Measurements from ENCODE around the gene PGBD5. TPM values are rescaled to one million over a fixed set of nuclear protein-coding genes. Genes with fewer than 3 reads are reported as not detected.
"Not testable (repeated sequence)": the region's sequence is repeated elsewhere in the genome, so short reads cannot be mapped to it uniquely, and the experiment has no call there.

Gene PGBD5, protein sequence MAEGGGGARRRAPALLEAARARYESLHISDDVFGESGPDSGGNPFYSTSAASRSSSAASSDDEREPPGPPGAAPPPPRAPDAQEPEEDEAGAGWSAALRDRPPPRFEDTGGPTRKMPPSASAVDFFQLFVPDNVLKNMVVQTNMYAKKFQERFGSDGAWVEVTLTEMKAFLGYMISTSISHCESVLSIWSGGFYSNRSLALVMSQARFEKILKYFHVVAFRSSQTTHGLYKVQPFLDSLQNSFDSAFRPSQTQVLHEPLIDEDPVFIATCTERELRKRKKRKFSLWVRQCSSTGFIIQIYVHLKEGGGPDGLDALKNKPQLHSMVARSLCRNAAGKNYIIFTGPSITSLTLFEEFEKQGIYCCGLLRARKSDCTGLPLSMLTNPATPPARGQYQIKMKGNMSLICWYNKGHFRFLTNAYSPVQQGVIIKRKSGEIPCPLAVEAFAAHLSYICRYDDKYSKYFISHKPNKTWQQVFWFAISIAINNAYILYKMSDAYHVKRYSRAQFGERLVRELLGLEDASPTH
- not detected in 2 replicates for total RNA-seq

DNA sequence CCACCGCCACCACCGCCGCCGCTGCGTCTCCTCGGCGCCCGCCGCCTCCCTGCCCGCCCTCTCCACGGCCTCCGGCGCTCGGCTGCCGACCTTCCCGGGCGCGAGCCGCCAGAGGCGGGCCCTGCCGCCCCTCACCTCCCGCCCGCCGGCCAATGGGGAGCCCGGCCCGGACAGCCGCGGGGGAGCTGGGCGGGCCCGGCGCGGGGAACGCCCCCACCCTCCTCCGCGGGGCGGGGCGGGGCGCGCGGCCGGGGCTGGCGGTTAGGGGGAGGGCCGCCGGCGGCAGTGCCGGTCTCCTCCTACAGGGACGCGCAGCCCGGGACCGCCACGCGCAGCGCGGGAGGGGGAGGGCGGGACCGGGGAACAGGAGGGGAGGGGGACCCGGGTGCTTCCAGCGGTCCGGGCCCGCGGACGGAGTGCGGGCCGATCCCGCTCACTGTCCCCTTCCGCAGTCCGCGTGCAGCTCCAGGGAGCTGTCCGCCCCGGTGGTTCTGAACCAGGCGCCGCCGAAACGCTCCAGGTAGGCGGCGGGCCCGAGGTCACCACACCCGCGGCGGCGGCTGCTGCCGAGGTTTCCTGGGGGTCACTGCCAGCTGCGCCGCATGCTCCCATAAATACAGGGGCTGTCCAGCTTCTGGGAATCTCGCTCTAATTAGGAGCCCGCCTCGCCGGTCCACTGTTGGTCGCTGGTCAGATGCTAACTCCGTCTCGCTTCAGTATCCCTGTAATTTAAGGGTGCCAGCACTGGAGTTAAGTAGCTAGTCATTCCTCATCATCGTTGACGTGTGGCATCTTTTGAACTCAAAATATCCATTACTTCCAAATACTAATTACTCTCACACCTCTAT lies at the start of gene PGBD5:
TSS of gene PGBD5 (minus strand) at position 87 of the 848 bp plus-strand sequence. CDS start 404 bp downstream, outside the sequence.
- TF ChIP-seq, protein P1, sequence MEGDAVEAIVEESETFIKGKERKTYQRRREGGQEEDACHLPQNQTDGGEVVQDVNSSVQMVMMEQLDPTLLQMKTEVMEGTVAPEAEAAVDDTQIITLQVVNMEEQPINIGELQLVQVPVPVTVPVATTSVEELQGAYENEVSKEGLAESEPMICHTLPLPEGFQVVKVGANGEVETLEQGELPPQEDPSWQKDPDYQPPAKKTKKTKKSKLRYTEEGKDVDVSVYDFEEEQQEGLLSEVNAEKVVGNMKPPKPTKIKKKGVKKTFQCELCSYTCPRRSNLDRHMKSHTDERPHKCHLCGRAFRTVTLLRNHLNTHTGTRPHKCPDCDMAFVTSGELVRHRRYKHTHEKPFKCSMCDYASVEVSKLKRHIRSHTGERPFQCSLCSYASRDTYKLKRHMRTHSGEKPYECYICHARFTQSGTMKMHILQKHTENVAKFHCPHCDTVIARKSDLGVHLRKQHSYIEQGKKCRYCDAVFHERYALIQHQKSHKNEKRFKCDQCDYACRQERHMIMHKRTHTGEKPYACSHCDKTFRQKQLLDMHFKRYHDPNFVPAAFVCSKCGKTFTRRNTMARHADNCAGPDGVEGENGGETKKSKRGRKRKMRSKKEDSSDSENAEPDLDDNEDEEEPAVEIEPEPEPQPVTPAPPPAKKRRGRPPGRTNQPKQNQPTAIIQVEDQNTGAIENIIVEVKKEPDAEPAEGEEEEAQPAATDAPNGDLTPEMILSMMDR (IDR thresholded peaks at IDR 0.05; ENCODE audit: insufficient read depth, low read depth, low read length), result no peak
- DNase-seq (ENCODE audit: low read depth), result peak; percentile 55

GRCh38 chr1:230474924-230475323 lies 48.8 kb upstream of the PGBD5 start:
- not testable (repeated sequence) for DNase-seq (ENCODE audit: low read depth); H3K4me3 ChIP-seq (ENCODE audit: low read depth, low read length)

More for the DNA sequence above, at the start of gene PGBD5:
- peak within 1 kb of the TSS; percentile 54 for H3K4me3 ChIP-seq (ENCODE audit: low read depth, low read length)

DNA sequence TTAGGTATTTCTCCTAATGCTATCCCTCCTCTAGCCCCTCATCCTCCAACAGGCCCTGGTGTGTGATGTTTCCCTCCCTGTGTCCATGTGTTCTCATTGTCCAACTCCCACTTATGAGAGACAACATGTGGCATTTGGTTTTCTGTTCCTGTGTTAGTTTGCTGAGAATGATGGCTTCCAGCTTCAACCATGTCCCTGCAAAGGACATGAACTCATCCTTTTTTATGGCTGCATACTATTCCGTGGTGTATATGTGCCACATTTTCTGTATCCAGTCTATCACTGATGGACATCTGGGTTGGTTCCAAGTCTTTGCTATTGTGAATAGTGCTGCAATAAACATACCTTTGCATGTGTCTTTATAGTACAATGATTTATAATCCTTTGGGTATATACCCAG lies 44.6 kb upstream of the PGBD5 start:
- not testable (repeated sequence) for DNase-seq (ENCODE audit: low read depth); H3K4me3 ChIP-seq (ENCODE audit: low read depth, low read length)

- no peak overlapping the region for H3K4me3 ChIP-seq (ENCODE audit: low read depth, low read length)
- DNase-seq (ENCODE audit: low read depth), result no peak
- TF ChIP-seq, protein P1 (IDR thresholded peaks at IDR 0.05; ENCODE audit: insufficient read depth, low read depth, low read length), result no peak
Measured at GRCh38 chr1:230469271-230469670, 43.1 kb upstream of the PGBD5 start.

GRCh38 chr1:230465691-230466090 lies 39.6 kb upstream of the PGBD5 start:
- no peak for DNase-seq (ENCODE audit: low read depth)
- TF ChIP-seq, protein P1 (IDR thresholded peaks at IDR 0.05; ENCODE audit: insufficient read depth, low read depth, low read length), result no peak

DNA sequence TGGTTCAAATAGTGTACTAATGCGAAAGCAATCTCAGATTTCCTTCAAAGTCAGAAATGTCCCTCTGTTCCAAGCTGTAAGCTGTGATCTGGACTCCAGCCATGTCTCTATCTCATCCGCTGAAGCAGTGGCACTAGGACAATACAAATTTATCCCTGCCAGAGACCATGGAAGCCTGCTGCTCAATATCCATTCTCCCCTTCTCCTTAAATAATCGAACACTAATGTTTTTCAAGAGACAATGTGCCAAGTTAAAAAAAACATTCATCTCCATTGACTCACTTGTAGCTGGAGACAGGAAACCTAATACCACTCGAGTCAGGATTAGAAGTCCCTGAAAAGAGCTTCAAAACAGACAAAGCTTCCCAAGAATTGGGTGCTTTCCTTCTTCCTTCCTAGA lies 38.5 kb upstream of the PGBD5 start:
- H3K4me3 ChIP-seq (ENCODE audit: low read depth, low read length), result no peak overlapping the region
- no peak for DNase-seq (ENCODE audit: low read depth)
- TF ChIP-seq, protein P1 (IDR thresholded peaks at IDR 0.05; ENCODE audit: insufficient read depth, low read depth, low read length), result no peak

More at GRCh38 chr1:230465691-230466090, 39.6 kb upstream of the PGBD5 start:
- no peak overlapping the region for H3K4me3 ChIP-seq (ENCODE audit: low read depth, low read length)

DNA sequence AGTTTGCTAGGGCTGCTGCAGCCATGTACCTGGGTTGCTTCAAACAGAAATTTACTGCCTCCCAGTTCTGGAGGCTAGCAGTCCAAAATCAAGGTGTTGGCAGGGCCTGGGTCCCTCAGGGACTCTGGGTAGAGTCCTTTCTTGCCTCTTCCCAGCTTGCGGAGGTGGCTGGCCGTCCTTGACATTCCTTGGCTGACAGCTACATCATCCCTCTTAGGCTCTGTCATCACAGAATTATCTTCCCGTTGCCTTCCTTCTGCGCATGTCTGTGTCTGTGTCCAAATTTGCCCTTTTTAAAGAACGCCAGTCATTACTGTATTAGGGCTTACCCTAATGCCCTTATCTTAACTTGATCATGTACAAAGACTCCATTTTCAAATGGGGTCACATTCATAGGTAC lies 37.6 kb upstream of the PGBD5 start:
- TF ChIP-seq, protein P1 (IDR thresholded peaks at IDR 0.05; ENCODE audit: insufficient read depth, low read depth, low read length), result no peak
- no peak for DNase-seq (ENCODE audit: low read depth)
- no peak overlapping the region for H3K4me3 ChIP-seq (ENCODE audit: low read depth, low read length)

All from fibroblast of villous mesenchyme (primary cell).